ENCODE results near the gene DUOX1.
"Not testable (repeated sequence)": the region's sequence is repeated elsewhere in the genome, so short reads cannot be mapped to it uniquely, and the experiment has no call there.

DUOX1 gene

DNA sequence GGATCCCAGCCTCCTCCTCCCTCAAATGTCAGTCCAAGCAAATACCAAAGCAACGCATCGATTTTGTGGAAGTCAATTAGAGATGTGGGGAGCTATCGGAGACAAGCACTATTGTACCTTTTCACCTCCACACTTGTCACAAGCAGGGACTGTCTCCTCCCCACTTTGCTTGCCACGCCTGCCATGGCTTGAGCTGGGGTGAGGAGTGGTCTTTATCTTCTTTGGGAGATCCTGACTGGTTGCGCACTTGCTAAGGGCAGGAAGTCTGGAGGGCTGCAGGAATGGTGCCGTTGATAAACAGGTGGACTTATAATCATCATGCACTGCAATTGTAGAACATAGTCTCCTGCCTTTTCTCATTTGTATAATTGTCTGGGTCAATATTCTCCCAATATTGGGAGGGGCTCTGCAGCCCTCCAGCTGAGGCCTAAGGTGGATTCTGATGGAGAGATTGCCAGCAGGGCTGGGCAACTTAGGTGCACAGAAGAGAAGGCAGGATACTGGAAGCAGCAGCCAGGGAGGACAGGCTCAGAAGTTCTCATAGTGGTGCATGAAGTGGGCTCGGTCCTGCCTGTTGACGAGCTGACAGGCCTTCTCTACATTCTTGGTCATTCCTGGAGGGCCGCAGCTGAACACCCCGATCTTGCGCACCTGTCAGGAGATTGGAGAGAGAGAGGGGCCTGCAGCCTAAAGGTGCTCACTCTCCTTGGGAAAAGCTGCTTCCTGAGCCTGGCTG is 36.0 kb upstream of the DUOX1 start:
- H3K9ac ChIP-seq (ENCODE audit: low read length) = no peak overlapping the region
- no peak overlapping the region for H3K4me3 ChIP-seq (ENCODE audit: low read depth, low read length)
- H3K4me1 ChIP-seq (ENCODE audit: control insufficient read depth, insufficient read depth, low read length) = no peaks in the 10 kb centered on the region
- no peak overlapping the region for H3K27ac ChIP-seq (ENCODE audit: low read depth, low read length)
- no peaks in the 10 kb centered on the region for H3K9me3 ChIP-seq (ENCODE audit: control insufficient read depth, insufficient read depth, low read depth, low read length)
- peaks cover 3% of the 10 kb centered on the region; the same call in 1 of the 2 replicates for H3K27me3 ChIP-seq (ENCODE audit: control insufficient read depth, insufficient read depth, low read length)
- H3K36me3 ChIP-seq (ENCODE audit: control insufficient read depth, insufficient read depth, low read length) = no peaks in the 10 kb centered on the region

DNA sequence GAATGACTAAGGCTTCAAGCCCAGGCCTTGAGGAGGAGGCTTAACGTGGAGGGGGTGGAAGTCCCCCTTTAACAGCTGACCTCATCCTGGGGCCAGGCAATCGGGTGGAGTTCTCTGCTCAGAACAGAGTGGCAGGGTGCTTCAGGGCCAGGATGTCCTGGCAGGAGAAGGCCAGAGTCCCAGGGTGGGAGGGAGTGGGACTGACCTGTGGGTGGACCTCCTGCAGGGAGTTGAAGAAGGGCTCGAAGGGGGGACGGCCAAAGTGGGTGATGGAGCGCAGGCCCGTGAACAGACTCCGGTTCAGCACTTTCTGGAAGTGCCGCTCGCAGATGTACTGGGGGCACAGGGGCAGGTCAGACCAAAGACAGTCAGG is 35.5 kb upstream of the DUOX1 start:
- Histone ChIP-seq H3K9me3 (ENCODE audit: control insufficient read depth, insufficient read depth, low read depth, low read length) (no peaks in the 10 kb centered on the region), H3K9ac (ENCODE audit: low read length) (no peak overlapping the region), H3K27me3 (ENCODE audit: control insufficient read depth, insufficient read depth, low read length) (peaks cover 3% of the 10 kb centered on the region; the same call in 1 of the 2 replicates), H3K4me3 (ENCODE audit: low read depth, low read length) (no peak overlapping the region), H3K27ac (ENCODE audit: low read depth, low read length) (no peak overlapping the region), H3K36me3 (ENCODE audit: control insufficient read depth, insufficient read depth, low read length) (no peaks in the 10 kb centered on the region), H3K4me1 (ENCODE audit: control insufficient read depth, insufficient read depth, low read length) (no peaks in the 10 kb centered on the region)

DNA sequence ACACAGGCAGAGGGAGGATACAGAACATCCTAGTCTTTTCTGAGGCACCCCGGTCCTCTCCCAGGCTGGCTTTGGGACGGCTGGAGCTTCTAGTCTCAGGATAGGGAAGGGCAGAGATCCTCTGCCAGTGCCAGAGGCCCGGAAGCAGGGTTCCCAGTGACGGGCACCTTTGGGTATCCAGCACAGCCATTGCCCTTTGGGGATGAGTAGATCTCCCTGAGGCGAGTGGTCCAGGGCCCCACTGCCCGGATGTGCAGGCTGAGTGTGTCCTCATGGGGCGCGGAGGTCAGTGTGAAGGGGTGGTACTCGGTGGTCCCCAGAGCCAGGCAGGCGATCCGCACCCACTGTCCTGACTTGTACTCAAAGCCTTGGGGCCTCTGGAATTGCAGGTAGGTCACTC is 34.1 kb upstream of the DUOX1 start:
- H3K27ac ChIP-seq (ENCODE audit: low read depth, low read length) = no peak overlapping the region
- H3K36me3 ChIP-seq (ENCODE audit: control insufficient read depth, insufficient read depth, low read length) = no peaks in the 10 kb centered on the region
- H3K9ac ChIP-seq (ENCODE audit: low read length) = no peak overlapping the region
- no peaks in the 10 kb centered on the region for H3K9me3 ChIP-seq (ENCODE audit: control insufficient read depth, insufficient read depth, low read depth, low read length)
- peaks cover 4% of the 10 kb centered on the region for H3K4me1 ChIP-seq (ENCODE audit: control insufficient read depth, insufficient read depth, low read length)
- H3K27me3 ChIP-seq (ENCODE audit: control insufficient read depth, insufficient read depth, low read length) = peaks cover 3% of the 10 kb centered on the region; the same call in 1 of the 2 replicates
- no peak overlapping the region for H3K4me3 ChIP-seq (ENCODE audit: low read depth, low read length)

DNA sequence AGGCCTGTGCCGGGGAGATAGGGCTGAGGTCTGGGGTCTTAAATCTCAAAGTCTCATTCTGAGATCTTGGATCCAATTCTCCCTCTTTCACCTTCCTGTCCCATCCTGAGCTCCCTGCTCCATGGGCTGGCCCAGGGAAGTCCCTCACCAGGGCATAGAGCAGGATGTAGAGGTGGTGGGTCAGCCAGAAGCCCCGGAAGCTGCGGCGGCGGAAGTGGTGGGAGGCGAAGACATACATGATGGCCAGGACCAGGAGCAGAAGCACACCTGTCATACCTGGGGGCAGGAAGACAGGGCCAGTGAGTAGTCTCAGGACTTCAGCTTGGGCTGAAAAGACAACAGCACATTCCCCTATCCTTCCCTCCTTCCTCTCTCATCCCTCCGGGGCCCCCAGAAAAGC is 32.3 kb upstream of the DUOX1 start:
- Histone ChIP-seq H3K4me1 (ENCODE audit: control insufficient read depth, insufficient read depth, low read length) (peaks cover 17% of the 10 kb centered on the region), H3K27ac (ENCODE audit: low read depth, low read length) (no peak overlapping the region), H3K36me3 (ENCODE audit: control insufficient read depth, insufficient read depth, low read length) (no peaks in the 10 kb centered on the region), H3K9ac (ENCODE audit: low read length) (no peak overlapping the region), H3K9me3 (ENCODE audit: control insufficient read depth, insufficient read depth, low read depth, low read length) (no peaks in the 10 kb centered on the region), H3K4me3 (ENCODE audit: low read depth, low read length) (no peak overlapping the region), H3K27me3 (ENCODE audit: control insufficient read depth, insufficient read depth, low read length) (no peaks in the 10 kb centered on the region; the same call in none of the 2 replicates)

DNA sequence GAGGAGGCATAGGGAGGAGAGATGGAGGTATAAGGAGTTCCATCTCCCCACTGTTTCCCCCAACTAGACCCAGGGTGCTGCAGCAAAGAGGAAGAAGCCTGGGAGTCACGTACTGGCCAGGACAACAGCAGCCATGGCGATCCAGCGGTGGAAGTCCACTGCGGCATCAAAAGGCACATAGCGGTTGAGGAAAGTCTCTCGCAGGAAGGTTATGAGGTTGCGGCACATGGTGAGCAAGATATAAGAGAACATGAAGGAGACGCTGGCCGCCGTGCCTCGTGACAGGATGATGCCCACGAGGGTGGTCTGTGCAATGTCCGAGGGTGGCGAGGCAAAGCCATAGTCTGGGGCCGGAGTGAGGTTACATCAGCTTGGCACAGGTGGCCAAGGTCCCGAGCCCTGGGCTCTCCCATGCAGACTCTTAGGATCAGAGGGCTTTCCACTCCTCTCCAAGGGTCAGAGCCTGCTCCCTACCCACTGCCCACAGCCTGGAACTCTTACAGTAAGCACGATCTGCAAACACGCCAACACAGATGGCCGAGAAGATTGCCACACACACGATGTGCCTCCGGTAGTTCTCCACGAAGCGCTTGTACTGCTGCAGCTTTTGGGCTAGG is 30.1 kb upstream of the DUOX1 start:
- Histone ChIP-seq H3K4me1 (ENCODE audit: control insufficient read depth, insufficient read depth, low read length) (peaks cover 17% of the 10 kb centered on the region), H3K36me3 (ENCODE audit: control insufficient read depth, insufficient read depth, low read length) (no peaks in the 10 kb centered on the region), H3K27ac (ENCODE audit: low read depth, low read length) (no peak overlapping the region), H3K9me3 (ENCODE audit: control insufficient read depth, insufficient read depth, low read depth, low read length) (no peaks in the 10 kb centered on the region), H3K9ac (ENCODE audit: low read length) (no peak overlapping the region), H3K4me3 (ENCODE audit: low read depth, low read length) (no peak overlapping the region), H3K27me3 (ENCODE audit: control insufficient read depth, insufficient read depth, low read length) (no peaks in the 10 kb centered on the region; the same call in none of the 2 replicates)

DNA sequence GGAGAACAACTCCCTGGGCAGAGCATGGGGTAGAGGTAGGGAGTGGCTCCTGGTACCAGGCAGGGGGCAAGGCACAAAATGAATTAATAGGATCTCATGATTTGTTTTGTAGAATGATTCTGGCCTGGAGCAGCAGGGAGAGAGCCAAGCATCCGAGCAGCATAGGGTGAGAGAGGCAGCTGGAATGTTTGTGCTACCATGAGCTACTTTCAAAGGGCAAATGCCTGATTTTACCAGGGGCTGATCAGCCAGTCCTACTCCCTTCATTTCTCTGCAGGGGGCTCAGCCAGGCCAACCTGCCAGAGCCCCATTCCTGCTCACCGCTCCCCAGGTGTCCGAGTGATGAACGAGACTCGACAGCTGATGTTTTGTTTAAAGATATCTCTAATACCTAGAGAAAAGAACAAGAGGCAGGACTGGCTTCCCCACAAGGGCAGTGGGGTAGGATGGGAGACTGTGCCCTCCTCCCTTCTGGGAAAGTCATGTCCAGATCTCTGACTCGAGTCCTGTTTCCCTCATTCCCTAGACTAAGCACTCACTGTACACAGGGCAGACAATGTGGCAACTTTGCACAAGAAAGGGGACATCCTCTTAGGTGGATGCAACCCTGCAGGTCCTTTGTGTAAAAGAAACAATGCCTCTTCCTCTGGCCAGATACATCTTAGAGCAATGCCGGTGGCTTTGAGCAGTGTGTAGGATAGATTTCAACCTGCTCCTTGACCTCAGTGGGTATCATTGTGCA is 28.7 kb upstream of the DUOX1 start:
- Histone ChIP-seq H3K27me3 (ENCODE audit: control insufficient read depth, insufficient read depth, low read length) (peaks cover 2% of the 10 kb centered on the region), H3K27ac (ENCODE audit: low read depth, low read length) (no peak overlapping the region), H3K4me3 (ENCODE audit: low read depth, low read length) (no peak overlapping the region), H3K9me3 (ENCODE audit: control insufficient read depth, insufficient read depth, low read depth, low read length) (no peaks in the 10 kb centered on the region), H3K9ac (ENCODE audit: low read length) (no peak overlapping the region), H3K4me1 (ENCODE audit: control insufficient read depth, insufficient read depth, low read length) (peaks cover 17% of the 10 kb centered on the region), H3K36me3 (ENCODE audit: control insufficient read depth, insufficient read depth, low read length) (no peaks in the 10 kb centered on the region)

DNA sequence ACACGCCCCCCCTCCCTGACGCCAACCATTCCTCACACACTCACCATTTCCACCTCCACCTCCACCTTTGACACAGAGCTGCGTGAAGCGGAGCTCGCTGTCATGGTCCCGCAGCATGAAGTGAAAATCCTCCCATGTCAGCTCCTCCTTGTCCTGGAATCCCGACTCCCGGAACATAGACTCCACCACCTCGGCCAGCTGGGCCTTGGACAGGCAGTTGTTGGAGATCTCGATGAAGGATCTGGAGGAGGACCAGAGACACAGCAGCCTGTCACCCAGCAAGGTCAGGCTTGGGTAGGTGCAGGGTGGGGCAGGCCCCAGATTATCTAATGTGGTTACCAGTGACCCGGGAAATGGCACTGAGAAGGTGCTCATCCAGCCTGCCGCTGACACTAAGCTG is 28.0 kb upstream of the DUOX1 start:
- Histone ChIP-seq H3K4me1 (ENCODE audit: control insufficient read depth, insufficient read depth, low read length) (peaks cover 19% of the 10 kb centered on the region), H3K27me3 (ENCODE audit: control insufficient read depth, insufficient read depth, low read length) (peaks cover 7% of the 10 kb centered on the region), H3K9ac (ENCODE audit: low read length) (no peak overlapping the region), H3K27ac (ENCODE audit: low read depth, low read length) (no peak overlapping the region), H3K36me3 (ENCODE audit: control insufficient read depth, insufficient read depth, low read length) (no peaks in the 10 kb centered on the region), H3K4me3 (ENCODE audit: low read depth, low read length) (no peak overlapping the region), H3K9me3 (ENCODE audit: control insufficient read depth, insufficient read depth, low read depth, low read length) (no peaks in the 10 kb centered on the region)

DNA sequence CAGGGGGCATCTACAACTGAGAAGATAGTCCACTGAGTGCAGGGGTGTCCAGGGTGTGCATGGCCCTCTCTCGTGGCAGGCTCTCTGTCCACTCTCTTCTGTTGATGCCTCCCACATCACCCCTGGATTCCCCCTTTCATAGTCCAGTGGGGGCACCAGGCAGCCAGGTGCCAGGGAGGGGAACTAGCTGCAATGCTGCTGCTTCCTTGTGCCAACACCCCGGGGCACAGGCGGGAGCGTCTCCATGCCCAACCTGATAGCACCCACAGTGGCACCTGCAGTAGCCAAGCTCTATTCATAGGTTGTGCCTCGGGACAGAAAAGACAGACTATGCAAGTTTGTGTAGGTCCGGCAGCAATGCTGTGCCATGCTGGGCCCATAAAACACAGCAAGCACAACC is 27.6 kb upstream of the DUOX1 start:
- no peaks in the 10 kb centered on the region for H3K9me3 ChIP-seq (ENCODE audit: control insufficient read depth, insufficient read depth, low read depth, low read length)
- peaks cover 12% of the 10 kb centered on the region for H3K27me3 ChIP-seq (ENCODE audit: control insufficient read depth, insufficient read depth, low read length)
- no peaks in the 10 kb centered on the region for H3K36me3 ChIP-seq (ENCODE audit: control insufficient read depth, insufficient read depth, low read length)
- H3K4me3 ChIP-seq (ENCODE audit: low read depth, low read length) = no peak overlapping the region
- no peak overlapping the region for H3K9ac ChIP-seq (ENCODE audit: low read length)
- H3K4me1 ChIP-seq (ENCODE audit: control insufficient read depth, insufficient read depth, low read length) = peaks cover 20% of the 10 kb centered on the region
- no peak overlapping the region for H3K27ac ChIP-seq (ENCODE audit: low read depth, low read length)

DNA sequence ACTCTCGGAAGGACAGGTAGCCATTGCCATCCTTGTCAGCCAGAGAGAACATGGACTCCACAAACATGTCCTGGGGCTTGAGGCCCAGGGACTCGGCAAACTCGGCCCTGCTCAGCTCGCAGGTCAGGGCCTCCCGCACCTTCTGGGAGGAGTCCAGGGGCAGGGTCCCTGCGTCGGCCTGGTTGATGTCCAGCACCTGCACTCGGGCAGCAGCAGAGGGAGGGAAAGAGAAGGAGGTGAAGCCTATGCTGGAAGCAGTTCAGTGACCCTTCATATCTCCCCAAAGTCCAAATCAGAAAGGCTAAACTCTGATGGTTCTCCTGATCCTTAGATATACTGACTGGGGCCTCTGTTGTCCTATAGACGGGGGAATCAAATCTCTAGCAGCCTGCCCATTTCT is 25.6 kb upstream of the DUOX1 start:
- H3K4me1 ChIP-seq (ENCODE audit: control insufficient read depth, insufficient read depth, low read length) = peaks cover 20% of the 10 kb centered on the region
- not testable (repeated sequence) for H3K4me3 ChIP-seq (ENCODE audit: low read depth, low read length); H3K27ac ChIP-seq (ENCODE audit: low read depth, low read length); H3K36me3 ChIP-seq (ENCODE audit: control insufficient read depth, insufficient read depth, low read length); H3K9ac ChIP-seq (ENCODE audit: low read length); H3K9me3 ChIP-seq (ENCODE audit: control insufficient read depth, insufficient read depth, low read depth, low read length)
- H3K27me3 ChIP-seq (ENCODE audit: control insufficient read depth, insufficient read depth, low read length) = peaks cover 26% of the 10 kb centered on the region

DNA sequence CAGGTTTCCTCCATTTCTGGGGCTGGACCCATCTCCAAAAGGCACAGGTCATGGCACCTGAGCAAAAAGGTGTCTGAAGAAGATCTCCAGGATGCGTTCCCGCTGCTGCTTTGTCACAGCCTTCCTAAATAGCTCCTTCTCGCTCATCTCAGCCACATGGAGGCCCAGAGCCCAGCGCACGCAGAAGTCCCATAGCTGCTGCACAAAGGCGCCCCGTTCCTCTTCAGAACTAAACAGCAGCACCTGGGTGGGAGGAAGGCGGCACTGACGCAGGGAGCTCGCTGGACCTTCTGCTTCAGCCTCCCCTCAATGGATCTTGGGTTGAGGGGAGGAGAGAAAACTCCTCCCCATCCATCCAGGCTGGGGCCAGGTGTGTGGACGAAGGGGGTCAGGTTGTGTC is 24.2 kb upstream of the DUOX1 start:
- Histone ChIP-seq H3K27me3 (ENCODE audit: control insufficient read depth, insufficient read depth, low read length) (peaks cover 40% of the 10 kb centered on the region), H3K36me3 (ENCODE audit: control insufficient read depth, insufficient read depth, low read length) (no peaks in the 10 kb centered on the region), H3K27ac (ENCODE audit: low read depth, low read length) (no peak overlapping the region), H3K9me3 (ENCODE audit: control insufficient read depth, insufficient read depth, low read depth, low read length) (no peaks in the 10 kb centered on the region), H3K4me3 (ENCODE audit: low read depth, low read length) (no peak overlapping the region), H3K4me1 (ENCODE audit: control insufficient read depth, insufficient read depth, low read length) (peaks cover 16% of the 10 kb centered on the region), H3K9ac (ENCODE audit: low read length) (no peak overlapping the region)
